Fibroblast of skin of back (primary cell): ENCODE results near the gene ROCK2.

ENCODE experiments used
- DNase-seq: peaks from one replicate; pipeline ENCODE4 v3.0.0-alpha.2; 2013

Gene ROCK2

GRCh38 chr2:11228692-11229091, 115.7 kb downstream of the ROCK2 start:
- DNase-seq = no peak

DNA sequence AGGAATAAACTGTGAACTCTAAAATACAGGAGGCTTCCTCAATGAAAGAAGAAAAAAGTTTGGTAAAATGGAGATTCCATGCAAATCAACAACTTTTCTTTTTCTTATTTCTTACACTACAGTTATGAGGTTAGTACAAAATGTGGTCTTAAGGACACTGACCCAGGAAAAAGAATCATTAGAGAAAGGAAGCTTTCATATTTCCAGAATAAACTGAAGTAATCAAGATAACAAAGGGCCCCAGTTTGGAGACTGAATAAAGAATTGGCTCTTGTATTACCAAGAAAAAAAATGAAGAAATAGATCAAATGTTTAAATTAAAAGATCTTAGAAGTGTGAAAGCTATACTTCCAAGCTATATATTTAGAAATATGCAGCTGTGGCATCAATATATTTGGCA, 116.8 kb downstream of the ROCK2 start:
- no peak for DNase-seq

DNA sequence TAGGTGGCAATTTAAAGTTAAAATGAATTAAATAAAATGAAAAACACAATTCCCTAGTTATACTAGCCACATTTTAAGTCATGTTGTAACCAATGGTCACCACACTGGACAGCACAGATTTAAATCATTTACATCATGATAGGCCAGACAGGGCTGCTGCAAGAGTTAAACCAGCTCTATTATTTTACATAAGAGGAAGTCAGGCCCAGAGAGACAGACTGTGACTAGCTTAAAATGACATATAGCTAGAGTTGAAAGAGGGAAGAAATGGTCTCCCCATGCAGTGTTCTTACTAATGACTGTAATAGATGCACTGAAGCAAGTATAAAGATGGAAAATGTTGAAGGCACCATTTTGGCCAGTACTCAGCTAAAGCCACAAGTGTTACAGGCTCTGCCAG, 119.5 kb downstream of the ROCK2 start:
- DNase-seq = no peak

DNA sequence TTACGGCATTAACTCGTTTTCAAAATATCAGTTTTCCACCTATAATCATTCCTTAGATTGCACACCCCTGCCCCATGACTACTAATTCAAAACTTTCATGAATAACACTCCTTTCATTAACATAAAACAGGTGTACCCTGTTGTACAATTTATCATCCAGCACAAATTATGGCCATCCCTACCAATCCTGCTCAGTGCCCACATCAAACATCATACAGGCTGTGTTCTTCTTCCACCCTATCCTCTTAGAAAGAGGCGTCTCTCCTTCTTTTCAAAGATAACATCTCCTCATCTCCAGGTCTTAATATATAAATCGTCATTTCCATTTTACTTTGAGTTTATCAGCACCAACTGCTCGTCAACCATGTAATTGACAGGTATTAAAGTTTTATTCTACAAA, 121.6 kb downstream of the ROCK2 start:
- no peak for DNase-seq

DNA sequence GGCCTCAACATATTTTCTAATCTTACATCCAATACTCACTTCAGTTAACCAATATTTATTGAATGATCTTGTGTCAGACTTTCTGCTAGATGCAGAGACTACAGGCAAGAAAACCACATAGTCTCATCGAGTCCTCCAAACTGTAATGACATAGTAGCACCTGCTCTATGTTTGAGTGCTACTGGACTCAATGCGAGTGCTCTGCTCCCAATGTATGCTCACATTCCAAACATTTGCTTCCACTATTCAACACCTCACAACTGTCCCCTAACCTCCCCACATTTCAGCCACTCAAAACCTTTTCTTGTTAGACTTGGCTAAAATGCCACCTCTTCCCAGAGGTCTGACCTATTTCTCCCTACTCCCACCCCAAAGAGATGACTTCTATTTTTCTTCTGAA, 124.0 kb downstream of the ROCK2 start:
- no peak for DNase-seq

DNA sequence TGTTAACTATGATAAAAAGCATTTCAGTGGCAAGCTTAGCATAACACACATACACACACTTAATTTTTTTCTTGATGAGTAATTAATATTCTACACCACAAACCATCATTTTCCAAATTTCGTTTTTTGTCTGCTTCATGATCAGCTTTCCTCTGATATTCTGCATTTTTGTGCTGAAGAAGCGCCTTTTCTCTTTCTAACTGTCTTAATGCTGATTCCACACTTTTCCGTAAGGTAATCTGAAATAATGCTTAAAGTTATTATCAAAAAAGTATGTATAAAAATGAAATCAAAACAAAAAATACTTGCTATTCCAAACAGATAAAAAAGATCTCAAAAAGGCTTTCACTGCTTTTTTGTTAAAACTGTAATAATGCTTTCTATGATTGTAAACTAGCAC, 129.0 kb downstream of the ROCK2 start:
- DNase-seq = no peak

- no peak for DNase-seq
Observed at GRCh38 chr2:11214770-11215169, 129.7 kb downstream of the ROCK2 start.

DNA sequence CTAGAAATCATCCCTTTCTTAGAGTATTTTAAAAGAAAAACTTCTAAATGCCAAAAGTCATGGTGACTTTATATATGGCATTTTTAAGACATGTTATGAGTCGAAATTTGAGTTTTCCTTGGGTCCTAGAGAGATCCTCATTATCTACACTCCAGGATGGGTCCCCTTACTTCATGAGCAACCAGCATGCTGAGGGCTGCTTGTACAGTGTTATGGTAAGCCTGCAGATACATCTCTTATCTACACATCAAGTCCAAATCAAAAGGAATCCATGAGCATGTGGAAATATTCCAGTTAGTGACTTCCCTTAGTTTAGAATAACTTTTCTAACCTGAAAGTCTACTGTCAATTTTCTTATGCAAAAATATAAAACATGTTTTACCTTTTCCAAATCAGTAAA, 130.5 kb downstream of the ROCK2 start:
- DNase-seq = no peak

- DNase-seq = peak; percentile 2
Observed at GRCh38 chr2:11213090-11213638, 131.3 kb downstream of the ROCK2 start.

DNA sequence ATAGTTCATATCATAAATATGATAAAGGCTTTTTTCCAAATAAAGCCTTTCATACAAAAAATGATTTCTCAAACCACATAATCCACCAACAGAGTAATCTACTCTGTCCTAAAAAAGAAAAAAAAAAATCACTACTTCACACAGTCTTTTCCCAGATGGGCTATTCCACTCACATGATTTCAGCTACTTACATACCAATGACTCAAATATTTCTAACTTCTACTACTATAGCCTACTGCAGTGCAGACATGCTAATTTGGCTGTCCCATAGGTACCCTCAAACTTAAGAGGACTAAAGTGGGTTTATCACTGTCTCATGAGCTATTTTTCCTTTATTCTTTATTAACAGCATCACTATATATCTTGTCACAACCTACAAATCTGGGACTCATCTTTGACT, 131.8 kb downstream of the ROCK2 start:
- DNase-seq = peak; percentile 3

DNA sequence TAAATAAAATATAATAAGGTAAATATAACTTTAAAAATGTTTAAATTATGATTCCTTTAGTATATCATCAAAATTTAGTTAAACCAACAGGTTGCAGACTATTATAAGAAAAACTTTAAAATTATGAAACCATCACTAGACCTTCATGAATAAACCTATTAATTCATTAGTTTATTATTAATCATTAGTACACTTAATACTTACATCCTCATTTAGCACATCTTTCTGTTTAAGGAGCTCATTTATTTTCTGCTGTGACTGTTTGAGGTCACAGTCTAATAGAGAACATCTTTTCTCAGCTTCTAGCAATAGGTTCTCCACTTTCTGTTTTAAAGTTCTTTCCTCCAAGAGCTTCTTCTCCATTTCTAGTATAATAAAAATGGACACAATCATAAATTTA, 136.4 kb downstream of the ROCK2 start:
- no peak for DNase-seq

GRCh38 chr2:11203480-11203879, 141.0 kb downstream of the ROCK2 start:
- peak; percentile 80 for DNase-seq

- no peak for DNase-seq
Observed at GRCh38 chr2:11201969-11202368, 142.5 kb downstream of the ROCK2 start.

DNA sequence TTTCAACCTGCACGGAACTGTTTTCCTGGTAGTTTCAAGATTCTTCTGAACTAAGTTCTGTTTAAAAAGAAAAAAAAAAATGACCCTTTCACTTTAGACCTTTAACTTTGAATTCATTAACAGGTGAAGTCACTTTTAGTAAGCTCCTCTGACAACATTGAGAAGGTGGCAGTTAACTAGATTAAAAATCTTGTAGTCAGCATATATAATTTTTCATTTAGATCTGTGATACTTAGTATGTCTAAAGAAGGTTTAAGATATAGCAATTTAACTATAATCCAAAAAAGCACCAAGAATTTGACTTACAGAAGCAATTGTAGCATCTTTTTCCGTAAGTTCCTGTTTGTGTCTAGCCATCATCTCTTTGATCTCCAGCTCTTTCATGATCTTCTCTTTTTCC, 143.8 kb downstream of the ROCK2 start:
- no peak for DNase-seq

DNA sequence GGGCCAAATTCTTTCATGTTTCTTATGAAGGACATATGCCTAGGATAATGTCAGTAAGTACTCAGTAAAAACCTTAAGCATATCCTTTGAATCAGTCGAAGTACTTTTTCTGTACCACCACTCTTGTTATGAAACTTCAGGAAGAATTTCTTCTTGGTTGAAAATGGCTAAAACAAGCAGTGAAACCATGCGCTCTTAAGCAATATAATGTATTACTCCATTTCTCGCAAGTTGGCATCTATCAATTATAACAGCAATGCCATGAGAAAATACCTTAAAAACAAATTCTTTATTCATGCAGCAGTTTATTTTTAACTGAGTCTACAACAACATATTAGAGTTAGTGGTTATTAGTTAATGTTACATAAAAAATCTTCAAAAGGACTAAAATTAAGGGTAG, 148.2 kb downstream of the ROCK2 start:
- DNase-seq = no peak

- no peak for DNase-seq
Observed at GRCh38 chr2:11187731-11188130, 156.7 kb downstream of the ROCK2 start.

DNA sequence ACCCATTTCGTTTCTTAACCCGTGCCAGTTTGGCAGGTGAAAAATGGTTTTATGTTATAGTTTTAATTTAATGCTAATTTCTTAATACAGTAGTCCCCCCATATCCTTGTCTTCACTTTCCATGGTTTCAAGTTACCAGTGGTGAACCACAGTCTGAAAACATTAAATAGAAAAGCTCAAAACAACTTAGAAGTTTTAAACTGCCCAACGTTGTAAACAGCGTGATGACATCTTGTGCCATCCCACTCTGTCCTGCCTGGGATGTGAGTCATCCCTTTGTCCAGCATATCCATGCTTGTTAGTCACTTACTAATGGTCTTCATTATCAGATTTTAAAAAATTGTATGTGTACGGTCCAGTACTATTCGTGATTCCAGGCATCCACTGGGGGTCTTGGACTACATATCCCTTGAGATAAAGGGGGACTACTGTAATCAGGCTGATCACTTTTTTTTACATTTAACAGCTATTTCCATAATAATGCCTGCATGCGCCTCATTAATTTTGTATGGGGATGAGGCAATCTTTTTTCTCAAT, 157.3 kb downstream of the ROCK2 start:
- DNase-seq = peak; percentile 68

GRCh38 chr2:11186145-11186544, 158.3 kb downstream of the ROCK2 start:
- no peak for DNase-seq

DNA sequence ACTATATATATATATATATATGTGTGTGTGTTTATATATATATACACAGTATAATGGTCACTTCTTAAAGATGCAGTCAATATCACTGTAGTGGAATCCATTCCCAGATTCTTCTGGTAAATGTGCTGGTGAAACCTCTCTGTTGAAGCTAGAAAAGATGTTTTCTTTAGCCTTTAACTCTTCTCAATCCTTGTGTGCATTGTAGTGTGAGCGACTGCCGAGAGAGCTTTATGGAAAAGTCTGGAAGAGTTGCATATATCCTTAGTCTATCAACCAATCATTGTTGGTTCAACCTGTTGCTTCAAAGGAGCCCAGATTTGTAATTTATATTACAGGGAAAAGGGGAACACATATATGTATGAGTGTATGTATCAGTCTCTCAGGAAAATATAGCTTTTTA, 161.5 kb downstream of the ROCK2 start:
- DNase-seq = no peak

DNA sequence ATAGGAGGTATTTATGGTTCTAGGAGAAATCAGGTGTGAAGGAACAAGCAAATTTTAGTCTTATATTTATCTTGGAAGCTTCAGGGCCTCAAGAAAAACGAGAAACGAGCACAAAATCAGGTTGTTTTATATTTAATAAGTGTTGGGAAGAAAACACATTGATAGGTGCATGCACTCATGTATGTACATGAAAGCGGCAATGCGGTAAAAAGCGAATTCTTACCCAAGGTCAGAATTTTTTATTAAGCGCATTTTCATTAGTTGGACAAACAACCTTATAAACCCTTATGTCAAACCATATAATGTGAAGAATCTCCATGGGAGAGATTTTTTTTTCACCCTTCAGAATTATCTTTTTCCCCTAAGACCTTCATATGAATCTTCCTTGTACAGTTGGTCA, 163.8 kb downstream of the ROCK2 start:
- DNase-seq = no peak

DNA sequence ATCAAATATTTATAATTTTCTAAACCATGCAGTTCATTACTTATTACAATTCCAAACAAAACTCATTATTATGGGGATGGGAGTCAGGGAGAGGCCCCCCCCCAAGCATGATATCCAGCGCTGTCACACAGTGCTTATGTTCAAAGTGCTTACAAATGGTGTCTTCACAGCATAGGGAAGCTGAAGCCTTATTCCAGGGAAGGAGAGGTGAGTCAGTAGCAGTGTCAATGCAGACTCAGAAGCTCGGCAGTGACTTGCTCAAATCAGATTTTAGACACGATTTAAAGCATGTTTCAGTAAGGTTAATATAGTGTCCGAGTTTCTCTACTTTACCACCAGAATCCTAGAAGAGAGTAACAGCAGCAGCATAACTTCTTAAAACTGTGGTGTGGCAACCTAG, 164.5 kb downstream of the ROCK2 start:
- DNase-seq = no peak

DNA sequence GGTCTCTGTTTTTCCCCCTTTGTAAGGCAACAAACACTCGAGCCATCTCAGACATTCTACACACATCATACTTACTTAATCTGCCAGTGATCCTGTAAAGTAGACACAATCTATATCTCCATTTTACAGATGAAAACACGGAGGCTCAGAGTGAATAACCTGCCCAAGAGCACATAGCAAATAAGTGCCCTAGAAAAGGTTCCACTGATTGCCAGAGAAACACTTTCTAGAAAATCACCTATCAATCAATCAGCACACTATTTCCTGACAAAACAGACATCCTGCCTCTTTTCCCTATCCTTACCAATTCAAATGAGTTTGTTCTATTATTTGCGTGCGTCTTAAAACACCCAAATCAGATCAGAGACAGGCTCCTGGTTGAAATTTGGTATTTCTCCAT, 165.2 kb downstream of the ROCK2 start:
- no peak for DNase-seq

DNA sequence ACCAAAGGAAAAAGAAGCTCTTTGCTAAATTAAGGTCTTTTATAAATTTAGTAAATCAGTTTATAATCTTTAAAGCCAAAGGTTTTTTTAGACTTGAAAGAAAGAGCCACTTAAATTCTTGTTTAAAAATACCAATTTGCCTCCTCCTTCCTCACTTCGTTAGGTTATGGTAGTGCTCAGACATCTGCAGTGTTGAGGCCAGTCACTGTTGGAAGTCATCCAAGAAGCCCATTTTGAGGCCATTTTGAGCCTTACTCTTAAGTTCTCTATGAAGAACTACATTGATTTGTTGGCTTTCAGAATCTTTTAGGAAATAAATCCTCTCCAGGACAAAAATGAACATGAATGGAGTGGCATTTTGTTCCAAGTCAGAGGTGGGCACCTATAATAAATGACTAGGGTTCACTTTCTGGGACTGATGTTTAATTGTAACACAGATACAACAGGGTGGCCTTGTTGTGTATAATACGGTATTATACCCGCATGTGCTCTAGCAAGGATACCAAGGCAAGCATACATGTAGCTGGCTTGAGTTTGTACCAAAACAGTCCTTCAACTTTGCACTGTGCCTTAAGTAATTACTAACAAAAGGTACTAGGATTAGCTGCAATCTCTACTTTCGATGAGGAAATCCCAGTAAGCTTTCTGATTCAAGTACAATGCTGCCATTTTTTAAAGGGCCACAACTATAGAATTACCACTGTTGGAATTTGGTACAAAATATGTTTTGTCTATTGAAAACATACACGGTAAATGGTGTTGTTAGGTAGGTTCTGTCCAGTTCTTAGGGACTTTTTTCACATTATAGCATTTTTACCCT, 166.4 kb downstream of the ROCK2 start:
- DNase-seq = no peak

DNA sequence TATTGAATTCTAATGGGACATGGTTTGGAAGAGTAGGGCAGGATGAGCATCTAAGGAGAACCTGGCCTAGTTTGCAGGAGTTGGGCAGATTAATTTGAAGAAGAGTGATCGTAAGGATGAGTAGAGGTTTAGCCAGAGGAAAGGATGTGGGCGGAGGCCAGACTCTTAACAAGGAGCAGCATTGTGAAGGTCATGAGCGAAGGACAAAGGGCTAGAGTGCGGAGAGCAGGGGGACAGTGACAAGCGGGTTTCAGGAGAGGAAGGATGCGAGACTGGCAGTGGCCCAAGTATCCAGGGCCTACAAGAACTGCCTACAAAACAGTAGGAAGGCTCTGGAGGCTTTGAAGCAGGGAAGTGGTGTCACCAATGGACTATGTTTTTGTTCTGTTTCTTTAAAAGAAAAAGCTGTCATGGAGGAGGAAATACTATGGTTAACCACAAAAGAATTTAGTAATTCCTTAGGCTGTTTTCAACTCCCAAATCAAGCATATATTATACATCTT, 169.1 kb downstream of the ROCK2 start:
- peak; percentile 88 for DNase-seq
